Measurements from ENCODE around the gene AAGAB.

DNA sequence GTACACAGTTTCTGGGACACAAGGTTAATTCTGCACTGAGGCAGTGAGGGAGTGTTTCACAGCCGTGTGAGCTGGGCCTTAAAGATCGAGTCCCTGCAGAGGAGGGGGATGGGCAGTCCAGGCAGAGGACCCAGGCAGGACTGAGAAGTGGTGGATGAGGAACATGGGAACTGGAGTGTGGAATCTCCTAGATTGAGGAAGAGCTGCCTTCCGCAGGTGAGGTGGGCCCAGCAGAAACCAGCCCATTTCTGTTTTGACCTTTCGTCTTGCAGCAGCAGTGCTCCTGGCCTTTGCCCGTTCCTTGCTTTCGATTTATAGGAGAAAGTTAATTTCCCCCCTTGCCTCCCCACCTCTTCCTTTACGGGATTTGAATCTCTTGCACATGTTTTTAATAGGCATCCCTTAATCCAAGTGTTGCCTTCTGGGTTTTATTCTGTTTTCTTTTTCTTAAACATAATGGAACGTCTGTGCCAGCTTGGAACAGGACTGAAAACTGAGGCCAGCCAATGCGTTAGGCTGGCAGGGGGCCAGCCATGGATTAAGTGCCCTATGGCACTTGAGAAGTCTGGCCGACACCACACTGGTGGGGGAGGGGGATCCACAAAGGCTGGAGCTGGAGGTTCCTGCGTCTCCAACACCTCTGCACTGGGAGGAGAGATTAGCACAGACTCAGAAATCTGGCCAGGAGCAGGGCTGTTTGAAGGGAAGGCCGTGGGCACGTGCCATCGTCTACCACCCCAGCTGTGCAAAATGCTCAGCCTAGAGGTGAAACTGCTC lies 78.1 kb downstream of the AAGAB start:
- no peak for TF ChIP-seq CTCF (IDR thresholded peaks at IDR 0.05)
- no peak for TF ChIP-seq EZH2 (IDR thresholded peaks at IDR 0.05)
- no peak for TF ChIP-seq EZH2phosphoT487 (IDR thresholded peaks at IDR 0.05)
